ENCODE measurements around the gene C1QB. TPM values are rescaled to one million over a fixed set of nuclear protein-coding genes. Genes with fewer than 3 reads are reported as not detected.
"Not testable (repeated sequence)": the region's sequence is repeated elsewhere in the genome, so short reads cannot be mapped to it uniquely, and the experiment has no call there.

The C1QB gene
- total RNA-seq, 2 donors from 2014 or later: 106 to 151 TPM

DNA sequence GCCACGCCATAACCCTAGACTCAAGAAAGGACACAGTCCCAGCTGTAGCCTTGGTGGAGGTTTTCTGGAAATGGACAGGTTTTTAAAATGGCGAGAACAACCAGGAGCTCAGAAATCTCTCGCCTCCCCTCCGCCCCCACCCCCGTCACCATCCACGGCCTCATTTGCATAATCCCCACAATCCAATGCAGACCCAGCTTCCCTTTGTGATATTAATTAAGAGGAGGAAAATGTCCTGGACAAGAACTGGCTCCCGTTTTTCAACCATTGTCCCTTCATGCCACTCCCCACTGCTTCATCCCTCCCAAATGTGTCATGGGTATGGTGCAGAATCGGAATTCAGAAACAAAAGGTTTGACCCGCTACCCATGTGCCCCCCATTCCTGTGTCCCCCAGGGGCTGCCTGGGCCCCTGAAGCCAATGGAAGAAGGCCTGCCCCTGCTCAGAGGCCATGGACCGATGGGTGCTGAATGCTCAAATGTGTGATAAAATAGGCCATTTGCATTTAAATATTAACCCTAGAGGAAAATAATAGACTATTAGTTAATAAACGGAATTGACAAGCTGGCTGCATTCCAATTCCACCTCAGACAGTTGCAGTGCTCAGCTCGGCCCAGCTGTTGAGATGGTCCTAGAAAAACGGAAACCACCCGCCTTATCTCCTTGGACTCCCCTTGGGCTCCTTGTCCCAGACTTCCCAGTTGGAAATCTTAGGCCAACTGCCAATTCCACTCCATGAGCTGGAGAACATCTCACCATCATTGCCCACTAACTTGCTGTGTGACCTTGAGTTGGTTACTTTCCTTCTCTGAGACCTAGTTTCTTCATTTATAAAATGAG lies 46.9 kb downstream of the C1QB start:
- Histone ChIP-seq H3K9me3 (no peaks in the 10 kb centered on the region), H3K4me3 (no peak overlapping the region), H3K4me1 (replicated peaks) (no peaks in the 10 kb centered on the region), H3K27ac (no peak overlapping the region), H3K36me3 (no peaks in the 10 kb centered on the region), H3K27me3 (replicated peaks; ENCODE audit: insufficient read depth) (no peaks in the 10 kb centered on the region)
- intact Hi-C loops (cut with DNase I): loop anchor here (10.0 kb wide), 1 partner anchor 75 kb away; no protein-coding TSS in a partner anchor
- DNase-seq (ENCODE audit: low spot score): no peak
- TF ChIP-seq POLR2A (IDR thresholded peaks at IDR 0.05): no peak
- TF ChIP-seq, protein P1, sequence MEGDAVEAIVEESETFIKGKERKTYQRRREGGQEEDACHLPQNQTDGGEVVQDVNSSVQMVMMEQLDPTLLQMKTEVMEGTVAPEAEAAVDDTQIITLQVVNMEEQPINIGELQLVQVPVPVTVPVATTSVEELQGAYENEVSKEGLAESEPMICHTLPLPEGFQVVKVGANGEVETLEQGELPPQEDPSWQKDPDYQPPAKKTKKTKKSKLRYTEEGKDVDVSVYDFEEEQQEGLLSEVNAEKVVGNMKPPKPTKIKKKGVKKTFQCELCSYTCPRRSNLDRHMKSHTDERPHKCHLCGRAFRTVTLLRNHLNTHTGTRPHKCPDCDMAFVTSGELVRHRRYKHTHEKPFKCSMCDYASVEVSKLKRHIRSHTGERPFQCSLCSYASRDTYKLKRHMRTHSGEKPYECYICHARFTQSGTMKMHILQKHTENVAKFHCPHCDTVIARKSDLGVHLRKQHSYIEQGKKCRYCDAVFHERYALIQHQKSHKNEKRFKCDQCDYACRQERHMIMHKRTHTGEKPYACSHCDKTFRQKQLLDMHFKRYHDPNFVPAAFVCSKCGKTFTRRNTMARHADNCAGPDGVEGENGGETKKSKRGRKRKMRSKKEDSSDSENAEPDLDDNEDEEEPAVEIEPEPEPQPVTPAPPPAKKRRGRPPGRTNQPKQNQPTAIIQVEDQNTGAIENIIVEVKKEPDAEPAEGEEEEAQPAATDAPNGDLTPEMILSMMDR (IDR thresholded peaks at IDR 0.05): no peak
- no peak for TF ChIP-seq POLR2AphosphoS5 (IDR thresholded peaks at IDR 0.05)
- 82% methylated on average over 14 of the region's 14 CpGs for WGBS

DNA sequence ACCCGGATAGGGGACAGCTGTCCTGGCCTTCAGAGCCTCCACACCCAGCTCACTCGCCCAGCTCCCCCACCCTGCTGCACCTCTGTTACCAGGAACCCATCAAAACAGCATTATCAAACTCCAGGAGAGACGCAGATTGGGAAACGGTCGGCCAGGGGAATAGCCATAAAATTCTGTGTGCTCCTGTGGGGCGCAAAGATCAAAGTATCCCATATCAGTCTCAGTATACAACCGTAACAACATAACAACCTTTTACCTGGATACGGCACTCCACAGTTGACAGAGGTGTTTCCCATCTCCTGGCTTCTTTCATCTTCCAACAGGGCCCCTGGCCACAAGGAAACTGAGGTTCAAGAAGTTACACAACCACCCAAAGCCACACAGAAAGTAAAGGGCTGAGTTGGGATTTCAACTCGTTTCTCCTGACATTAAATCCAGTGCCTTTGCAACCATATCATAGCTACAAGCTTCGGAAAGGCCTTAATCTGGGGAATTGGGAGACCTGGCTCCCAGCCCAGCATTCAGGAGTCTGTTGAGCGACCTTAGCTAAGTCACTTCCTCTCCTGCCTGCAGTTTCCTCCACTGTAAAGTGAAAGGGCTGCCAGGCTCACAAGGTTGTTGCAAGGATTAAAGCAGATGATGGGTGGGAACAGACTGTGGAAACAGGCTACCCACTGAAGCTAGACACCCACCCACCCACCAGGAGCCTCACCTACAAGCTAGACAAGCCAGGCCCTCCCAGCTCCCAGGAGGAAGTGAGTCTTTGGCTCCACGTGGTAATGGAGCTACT lies 49.5 kb downstream of the C1QB start:
- 62% methylated on average over 12 of the region's 12 CpGs for WGBS
- intact Hi-C loops (cut with DNase I): loop anchor here (10.0 kb wide), 1 partner anchor 72 kb away; no protein-coding TSS in a partner anchor
- H3K9me3 ChIP-seq: no peaks in the 10 kb centered on the region

DNA sequence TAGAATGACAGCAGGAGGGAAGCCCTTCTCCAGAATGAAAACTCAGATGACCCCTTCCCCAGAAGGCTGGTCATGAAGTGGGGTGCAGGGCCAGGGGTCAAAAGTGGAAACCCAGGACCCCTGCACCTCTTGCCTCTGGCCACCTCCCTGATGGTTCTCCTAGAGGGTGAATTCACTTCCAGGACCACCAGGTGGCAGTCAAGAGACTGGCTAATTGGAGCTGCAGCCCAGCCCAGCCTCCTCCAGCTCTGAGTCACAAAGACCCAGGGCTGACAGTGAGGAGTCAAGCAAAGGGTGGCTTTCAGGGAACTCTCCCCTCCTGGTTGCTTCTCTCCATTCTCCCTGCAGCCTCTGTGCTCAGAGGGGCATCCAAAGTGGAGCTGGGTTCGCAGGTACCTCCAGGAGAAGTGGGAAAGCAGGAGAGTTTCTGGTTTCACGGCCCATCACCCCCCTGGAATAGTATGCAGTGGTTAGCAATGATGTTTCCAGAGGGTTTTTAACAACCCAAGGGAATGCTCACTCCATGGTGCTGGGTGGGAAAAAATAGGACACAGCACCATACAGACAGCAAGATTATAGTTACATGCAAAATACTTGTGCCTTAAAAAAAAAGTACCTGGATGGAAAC lies 51.5 kb downstream of the C1QB start:
- 84% methylated on average over 2 of the region's 2 CpGs for WGBS
- Histone ChIP-seq H3K9me3 (no peaks in the 10 kb centered on the region), H3K27me3 (replicated peaks; ENCODE audit: insufficient read depth) (no peaks in the 10 kb centered on the region), H3K4me1 (replicated peaks) (no peaks in the 10 kb centered on the region), H3K36me3 (no peaks in the 10 kb centered on the region), H3K4me3 (no peak overlapping the region), H3K27ac (no peak overlapping the region)
- TF ChIP-seq, protein P1 (IDR thresholded peaks at IDR 0.05): peak; percentile 54 to 95 (median 88)
- TF ChIP-seq POLR2AphosphoS5 (IDR thresholded peaks at IDR 0.05) (peak; percentile 37), POLR2A (IDR thresholded peaks at IDR 0.05) (no peak)
- peak; percentile 85 for DNase-seq (ENCODE audit: low spot score)
- intact Hi-C loops (cut with DNase I): loop anchor here (1.0 to 10.0 kb wide), 2 partner anchors 70 to 185 kb away; no protein-coding TSS in a partner anchor

More for the DNA sequence above, 49.5 kb downstream of the C1QB start:
- Histone ChIP-seq H3K27ac (no peak overlapping the region), H3K4me1 (replicated peaks) (no peaks in the 10 kb centered on the region), H3K4me3 (no peak overlapping the region), H3K36me3 (no peaks in the 10 kb centered on the region), H3K27me3 (replicated peaks; ENCODE audit: insufficient read depth) (no peaks in the 10 kb centered on the region)
- TF ChIP-seq POLR2AphosphoS5 (IDR thresholded peaks at IDR 0.05): no peak
- TF ChIP-seq, protein P1 (IDR thresholded peaks at IDR 0.05): no peak
- TF ChIP-seq POLR2A (IDR thresholded peaks at IDR 0.05): no peak
- DNase-seq (ENCODE audit: low spot score): no peak

DNA sequence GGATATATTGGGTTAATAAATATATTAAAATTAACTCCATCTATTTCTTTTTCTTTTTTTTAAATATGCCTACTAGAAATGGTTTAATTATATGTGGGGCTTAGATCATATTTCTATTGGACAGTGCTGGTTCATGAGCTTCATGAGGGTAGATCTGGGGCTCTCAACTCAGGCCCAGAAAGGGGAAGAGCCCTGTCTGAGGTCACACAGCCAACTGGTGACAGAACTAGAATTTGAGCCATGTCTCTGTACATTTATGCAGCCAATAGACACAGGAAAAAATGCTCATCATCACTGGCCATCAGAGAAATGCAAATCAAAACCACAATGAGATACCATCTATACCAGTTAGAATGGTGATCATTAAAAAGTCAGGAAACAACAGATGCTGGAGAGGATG lies 52.5 kb downstream of the C1QB start:
- Histone ChIP-seq H3K4me1 (replicated peaks) (no peaks in the 10 kb centered on the region), H3K27ac (no peak overlapping the region), H3K36me3 (no peaks in the 10 kb centered on the region), H3K4me3 (no peak overlapping the region), H3K9me3 (no peaks in the 10 kb centered on the region), H3K27me3 (replicated peaks; ENCODE audit: insufficient read depth) (no peaks in the 10 kb centered on the region)
- TF ChIP-seq, protein P1 (IDR thresholded peaks at IDR 0.05): no peak
- TF ChIP-seq POLR2AphosphoS5 (IDR thresholded peaks at IDR 0.05) (no peak), POLR2A (IDR thresholded peaks at IDR 0.05) (no peak)
- intact Hi-C loops (cut with DNase I): loop anchor here (10.0 kb wide), 1 partner anchor 69 kb away; no protein-coding TSS in a partner anchor
- no peak for DNase-seq (ENCODE audit: low spot score)

DNA sequence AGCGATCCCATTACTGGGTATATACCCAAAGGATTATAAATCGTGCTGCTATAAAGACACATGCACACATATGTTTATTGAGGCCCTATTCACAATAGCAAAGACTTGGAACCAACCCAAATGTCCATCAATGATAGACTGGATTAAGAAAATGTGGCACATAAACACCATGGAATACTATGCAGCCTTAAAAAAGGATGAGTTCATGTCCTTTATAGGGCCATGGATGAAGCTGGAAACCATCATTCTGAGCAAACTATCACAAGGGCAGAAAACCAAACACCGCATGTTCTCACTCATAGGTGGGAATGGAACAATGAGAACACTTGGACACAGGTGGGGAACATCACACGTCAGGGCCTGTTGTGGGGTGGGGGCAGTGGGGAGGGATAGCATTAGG lies 53.1 kb downstream of the C1QB start:
- intact Hi-C loops (cut with DNase I): loop anchor here (10.0 kb wide), 1 partner anchor 69 kb away; no protein-coding TSS in a partner anchor
- WGBS: 93% methylated on average over 4 of the region's 4 CpGs
- not testable (repeated sequence) for DNase-seq (ENCODE audit: low spot score)

More for the DNA sequence above, 53.1 kb downstream of the C1QB start:
- not testable (repeated sequence) for H3K27ac ChIP-seq; H3K27me3 ChIP-seq (replicated peaks; ENCODE audit: insufficient read depth); H3K36me3 ChIP-seq; H3K4me1 ChIP-seq (replicated peaks); H3K4me3 ChIP-seq; H3K9me3 ChIP-seq

All from prostate gland (tissue), 2 donors.